Dendritic cell treated with granulocyte-macrophage colony-stimulating factor and Interleukin-4, amounts not matched to agents 40 ng/mL and 50 ng/mL, for 4 days (primary cell): ENCODE data around the gene RUNX2.
A peak's percentile ranks its signal among the peaks of the same experiment; 100 is the strongest.

Experiments
- H3K27ac Mint-ChIP-seq: one replicate; pipeline ENCODE4 v1.8.0; 2022; ENCODE audit warnings: mild to moderate bottlenecking, mixed read lengths
- H3K27me3 Mint-ChIP-seq: one replicate; pipeline ENCODE4 v1.8.0; 2022; ENCODE audit warnings: mild to moderate bottlenecking, mixed read lengths
- H3K36me3 Mint-ChIP-seq: one replicate; pipeline ENCODE4 v1.8.0; 2022; ENCODE audit warnings: low read depth, mixed read lengths
- H3K4me1 Mint-ChIP-seq: one replicate; pipeline ENCODE4 v1.8.0; 2022; ENCODE audit warnings: low read depth, mixed read lengths
- H3K4me3 Mint-ChIP-seq: one replicate; pipeline ENCODE4 v1.8.0; 2022; ENCODE audit warnings: mild to moderate bottlenecking, moderate library complexity, mixed read lengths
- H3K9me3 Mint-ChIP-seq: one replicate; pipeline ENCODE4 v1.8.0; 2022; ENCODE audit warnings: mixed read lengths
- intact Hi-C: fragments of 100-400 bp; cut with micrococcal nuclease; formaldehyde crosslinking; loops from one replicate; pipeline ENCODE4 v1.15.0; 2022

Gene RUNX2

GRCh38 chr6:45314146-45314545 lies 14.0 kb upstream of the RUNX2 start:
- Mint-ChIP-seq H3K27ac (no peak overlapping the region), H3K27me3 (no peaks in the 10 kb centered on the region), H3K9me3 (no peaks in the 10 kb centered on the region), H3K4me3 (no peak overlapping the region), H3K36me3 (no peaks in the 10 kb centered on the region), H3K4me1 (peaks cover 4% of the 10 kb centered on the region)
- intact Hi-C loops: no loop called here

GRCh38 chr6:45320349-45320748 lies 7.8 kb upstream of the RUNX2 start:
- intact Hi-C loops: no loop called here

GRCh38 chr6:45323656-45324224 lies 4.4 kb upstream of the RUNX2 start:
- H3K36me3 Mint-ChIP-seq: no peaks in the 10 kb centered on the region
- peaks cover 21% of the 10 kb centered on the region for H3K4me1 Mint-ChIP-seq
- no peaks in the 10 kb centered on the region for H3K9me3 Mint-ChIP-seq
- no peak overlapping the region for H3K27ac Mint-ChIP-seq
- no peak overlapping the region for H3K4me3 Mint-ChIP-seq
- intact Hi-C loops: no loop called here
- no peaks in the 10 kb centered on the region for H3K27me3 Mint-ChIP-seq

More at GRCh38 chr6:45320349-45320748, 7.8 kb upstream of the RUNX2 start:
- H3K27ac Mint-ChIP-seq: no peak overlapping the region
- no peaks in the 10 kb centered on the region for H3K36me3 Mint-ChIP-seq
- peaks cover 6% of the 10 kb centered on the region for H3K4me1 Mint-ChIP-seq
- no peaks in the 10 kb centered on the region for H3K27me3 Mint-ChIP-seq
- no peak overlapping the region for H3K4me3 Mint-ChIP-seq
- H3K9me3 Mint-ChIP-seq: no peaks in the 10 kb centered on the region

GRCh38 chr6:45326698-45327417 lies 1.3 kb upstream of the RUNX2 start:
- H3K9me3 Mint-ChIP-seq: no peaks in the 10 kb centered on the region
- intact Hi-C loops: no loop called here
- H3K36me3 Mint-ChIP-seq: no peaks in the 10 kb centered on the region
- H3K4me1 Mint-ChIP-seq: peaks cover 21% of the 10 kb centered on the region
- no peak overlapping the region for H3K27ac Mint-ChIP-seq
- no peaks in the 10 kb centered on the region for H3K27me3 Mint-ChIP-seq
- no peak overlapping the region for H3K4me3 Mint-ChIP-seq

GRCh38 chr6:45328523-45328922 lies 393 bp downstream of the RUNX2 start:
- no peaks in the 10 kb centered on the region for H3K27me3 Mint-ChIP-seq
- peaks cover 21% of the 10 kb centered on the region for H3K4me1 Mint-ChIP-seq
- H3K4me3 Mint-ChIP-seq: no peak overlapping the region
- H3K9me3 Mint-ChIP-seq: no peaks in the 10 kb centered on the region
- H3K36me3 Mint-ChIP-seq: no peaks in the 10 kb centered on the region
- intact Hi-C loops: no loop called here
- no peak overlapping the region for H3K27ac Mint-ChIP-seq

- H3K27me3 Mint-ChIP-seq: no peaks in the 10 kb centered on the region
- H3K27ac Mint-ChIP-seq: no peak overlapping the region
- H3K36me3 Mint-ChIP-seq: no peaks in the 10 kb centered on the region
- no peaks in the 10 kb centered on the region for H3K9me3 Mint-ChIP-seq
- intact Hi-C loops: no loop called here
- no peaks in the 10 kb centered on the region for H3K4me1 Mint-ChIP-seq
- no peak overlapping the region for H3K4me3 Mint-ChIP-seq
These were observed 16.8 kb downstream of the RUNX2 start for GRCh38 chr6:45344900-45345299.

- no peaks in the 10 kb centered on the region for H3K9me3 Mint-ChIP-seq
- intact Hi-C loops: no loop called here
- H3K27me3 Mint-ChIP-seq: no peaks in the 10 kb centered on the region
- no peak overlapping the region for H3K4me3 Mint-ChIP-seq
- no peaks in the 10 kb centered on the region for H3K36me3 Mint-ChIP-seq
- H3K27ac Mint-ChIP-seq: no peak overlapping the region
- no peaks in the 10 kb centered on the region for H3K4me1 Mint-ChIP-seq
These were observed 22.1 kb downstream of the RUNX2 start for GRCh38 chr6:45350186-45350710.

GRCh38 chr6:45351076-45351475 lies 22.9 kb downstream of the RUNX2 start:
- no peaks in the 10 kb centered on the region for H3K9me3 Mint-ChIP-seq
- intact Hi-C loops: no loop called here

GRCh38 chr6:45351667-45352066 lies 23.5 kb downstream of the RUNX2 start:
- Mint-ChIP-seq H3K9me3 (no peaks in the 10 kb centered on the region), H3K4me1 (no peaks in the 10 kb centered on the region), H3K36me3 (no peaks in the 10 kb centered on the region), H3K27me3 (no peaks in the 10 kb centered on the region), H3K27ac (no peak overlapping the region), H3K4me3 (no peak overlapping the region)
- intact Hi-C loops: no loop called here

More at GRCh38 chr6:45351076-45351475, 22.9 kb downstream of the RUNX2 start:
- H3K27ac Mint-ChIP-seq: no peak overlapping the region
- no peaks in the 10 kb centered on the region for H3K36me3 Mint-ChIP-seq
- H3K4me1 Mint-ChIP-seq: no peaks in the 10 kb centered on the region
- no peaks in the 10 kb centered on the region for H3K27me3 Mint-ChIP-seq
- no peak overlapping the region for H3K4me3 Mint-ChIP-seq

GRCh38 chr6:45353654-45354053 lies 25.5 kb downstream of the RUNX2 start:
- intact Hi-C loops: no loop called here
- Mint-ChIP-seq H3K9me3 (no peaks in the 10 kb centered on the region), H3K4me3 (no peak overlapping the region), H3K27me3 (no peaks in the 10 kb centered on the region), H3K27ac (no peak overlapping the region), H3K36me3 (no peaks in the 10 kb centered on the region), H3K4me1 (no peaks in the 10 kb centered on the region)

GRCh38 chr6:45364466-45364865 lies 36.3 kb downstream of the RUNX2 start:
- no peak overlapping the region for H3K4me3 Mint-ChIP-seq
- no peaks in the 10 kb centered on the region for H3K36me3 Mint-ChIP-seq
- no peaks in the 10 kb centered on the region for H3K27me3 Mint-ChIP-seq
- intact Hi-C loops: no loop called here
- H3K9me3 Mint-ChIP-seq: no peaks in the 10 kb centered on the region
- peaks cover 15% of the 10 kb centered on the region for H3K4me1 Mint-ChIP-seq
- no peak overlapping the region for H3K27ac Mint-ChIP-seq

GRCh38 chr6:45365036-45365435 lies 36.9 kb downstream of the RUNX2 start:
- Mint-ChIP-seq H3K36me3 (no peaks in the 10 kb centered on the region), H3K4me3 (no peak overlapping the region), H3K27me3 (no peaks in the 10 kb centered on the region), H3K9me3 (no peaks in the 10 kb centered on the region), H3K4me1 (peaks cover 21% of the 10 kb centered on the region), H3K27ac (no peak overlapping the region)
- intact Hi-C loops: no loop called here

GRCh38 chr6:45366534-45366933 lies 38.4 kb downstream of the RUNX2 start:
- H3K36me3 Mint-ChIP-seq: no peaks in the 10 kb centered on the region
- H3K27me3 Mint-ChIP-seq: no peaks in the 10 kb centered on the region
- intact Hi-C loops: no loop called here
- H3K9me3 Mint-ChIP-seq: no peaks in the 10 kb centered on the region
- H3K27ac Mint-ChIP-seq: peak overlapping the region; percentile 62
- H3K4me3 Mint-ChIP-seq: no peak overlapping the region
- H3K4me1 Mint-ChIP-seq: peaks cover 24% of the 10 kb centered on the region

GRCh38 chr6:45367999-45368398 lies 39.9 kb downstream of the RUNX2 start:
- Mint-ChIP-seq H3K27me3 (no peaks in the 10 kb centered on the region), H3K9me3 (no peaks in the 10 kb centered on the region), H3K27ac (no peak overlapping the region), H3K36me3 (no peaks in the 10 kb centered on the region), H3K4me3 (no peak overlapping the region), H3K4me1 (peaks cover 24% of the 10 kb centered on the region)
- intact Hi-C loops: no loop called here

- no peaks in the 10 kb centered on the region for H3K27me3 Mint-ChIP-seq
- H3K36me3 Mint-ChIP-seq: no peaks in the 10 kb centered on the region
- no peaks in the 10 kb centered on the region for H3K9me3 Mint-ChIP-seq
- H3K4me1 Mint-ChIP-seq: peaks cover 24% of the 10 kb centered on the region
- H3K27ac Mint-ChIP-seq: no peak overlapping the region
- intact Hi-C loops: no loop called here
- no peak overlapping the region for H3K4me3 Mint-ChIP-seq
These were observed 41.7 kb downstream of the RUNX2 start for GRCh38 chr6:45369870-45370269.
